ENCODE results near the gene SYNE1. TPM values are rescaled to one million over a fixed set of nuclear protein-coding genes. Genes with fewer than 3 reads are reported as not detected.

The SYNE1 gene
- total RNA-seq, 1 donor from 2014 or later, result 14.2 TPM

- H3K27ac Mint-ChIP-seq, result no peak overlapping the region
- no peaks in the 10 kb centered on the region for H3K4me1 Mint-ChIP-seq (ENCODE audit: low read depth)
- intact Hi-C loops (cut with micrococcal nuclease), result no loop called here
- H3K36me3 Mint-ChIP-seq (ENCODE audit: low read depth), result no peaks in the 10 kb centered on the region
- H3K4me3 Mint-ChIP-seq (ENCODE audit: low read depth), result no peak overlapping the region
- no peak for DNase-seq (ENCODE audit: low spot score)
- no peaks in the 10 kb centered on the region for H3K27me3 Mint-ChIP-seq (ENCODE audit: low read depth)
- no peaks in the 10 kb centered on the region for H3K9me3 Mint-ChIP-seq
Measured at GRCh38 chr6:152603911-152604310, 33.3 kb downstream of the SYNE1 start.

DNA sequence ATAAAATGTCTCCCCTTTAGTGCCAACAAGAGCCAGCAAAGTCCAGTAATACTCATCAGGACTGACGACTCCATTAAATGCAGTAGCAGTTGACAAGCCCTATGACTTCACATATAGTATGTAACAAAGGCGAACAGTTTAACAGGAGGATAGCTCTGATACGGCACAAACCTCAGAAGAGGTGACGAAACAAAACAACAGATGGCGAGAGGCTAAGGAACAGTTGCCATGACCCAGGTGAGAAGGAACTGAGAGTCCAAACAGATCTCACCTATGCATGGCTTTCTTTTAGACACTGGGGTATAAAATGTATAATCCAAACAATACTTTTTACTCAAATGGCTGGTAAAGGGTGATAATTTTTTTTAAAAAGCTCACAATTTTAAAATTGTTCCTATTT, 37.1 kb downstream of the SYNE1 start:
- DNase-seq (ENCODE audit: low spot score), result no peak
- intact Hi-C loops (cut with micrococcal nuclease), result no loop called here
- Mint-ChIP-seq H3K36me3 (ENCODE audit: low read depth) (no peaks in the 10 kb centered on the region), H3K4me3 (ENCODE audit: low read depth) (no peak overlapping the region), H3K27me3 (ENCODE audit: low read depth) (no peaks in the 10 kb centered on the region), H3K9me3 (no peaks in the 10 kb centered on the region), H3K4me1 (ENCODE audit: low read depth) (no peaks in the 10 kb centered on the region), H3K27ac (no peak overlapping the region)

DNA sequence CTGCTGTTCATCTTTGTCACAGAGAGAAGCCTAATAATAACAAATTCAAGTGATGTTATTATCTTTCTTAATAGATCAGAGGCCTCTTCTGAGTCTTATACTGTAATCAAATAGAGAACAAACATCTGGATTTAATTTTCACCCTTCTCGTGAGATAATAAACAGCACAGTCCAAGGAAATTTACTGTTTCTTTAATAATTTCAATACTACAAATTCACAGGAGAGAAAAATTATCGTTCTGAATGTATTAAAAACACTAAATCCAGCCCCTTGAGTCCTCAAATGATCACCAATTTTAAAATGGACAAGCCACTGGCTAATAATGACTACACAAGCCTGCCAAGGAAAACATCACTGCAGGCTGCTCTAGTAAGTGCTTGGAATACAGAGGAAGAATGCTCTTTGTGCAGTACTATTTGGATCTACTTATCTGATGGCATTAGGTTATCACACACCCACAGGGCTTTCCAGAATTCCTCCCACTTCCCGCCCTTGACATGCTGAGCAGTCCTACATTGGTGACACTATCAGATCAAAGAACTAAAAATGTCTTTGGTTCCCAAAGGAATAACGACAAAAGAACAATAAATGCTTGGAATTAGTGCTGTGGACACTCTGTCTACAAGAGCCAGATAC, 38.1 kb downstream of the SYNE1 start:
- no peaks in the 10 kb centered on the region for H3K4me1 Mint-ChIP-seq (ENCODE audit: low read depth)
- H3K9me3 Mint-ChIP-seq, result no peaks in the 10 kb centered on the region
- H3K36me3 Mint-ChIP-seq (ENCODE audit: low read depth), result no peaks in the 10 kb centered on the region
- H3K27me3 Mint-ChIP-seq (ENCODE audit: low read depth), result no peaks in the 10 kb centered on the region
- no peak overlapping the region for H3K27ac Mint-ChIP-seq
- no peak overlapping the region for H3K4me3 Mint-ChIP-seq (ENCODE audit: low read depth)
- intact Hi-C loops (cut with micrococcal nuclease), result no loop called here
- DNase-seq (ENCODE audit: low spot score), result no peak

DNA sequence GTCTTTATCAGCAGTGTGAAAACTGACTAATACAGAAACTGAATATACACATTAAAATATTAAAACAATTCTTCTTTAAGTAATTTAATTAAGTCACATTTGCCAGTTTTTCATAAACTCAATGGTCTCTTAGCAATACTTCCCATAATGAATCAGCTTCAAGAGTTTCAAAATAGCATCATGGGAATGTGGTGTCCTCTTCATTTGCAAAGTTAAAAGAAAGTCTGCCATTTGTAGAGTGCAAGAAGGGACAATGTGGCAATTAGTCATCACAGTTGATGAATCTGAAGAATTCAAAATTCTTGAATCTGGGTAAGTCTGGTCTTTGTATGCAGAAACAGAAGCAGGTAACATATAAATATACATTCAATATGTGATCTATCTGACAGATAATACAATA, 38.7 kb downstream of the SYNE1 start:
- intact Hi-C loops (cut with micrococcal nuclease), result no loop called here
- Mint-ChIP-seq H3K9me3 (no peaks in the 10 kb centered on the region), H3K27me3 (ENCODE audit: low read depth) (no peaks in the 10 kb centered on the region), H3K4me3 (ENCODE audit: low read depth) (no peak overlapping the region), H3K36me3 (ENCODE audit: low read depth) (no peaks in the 10 kb centered on the region), H3K27ac (no peak overlapping the region), H3K4me1 (ENCODE audit: low read depth) (no peaks in the 10 kb centered on the region)
- no peak for DNase-seq (ENCODE audit: low spot score)

DNA sequence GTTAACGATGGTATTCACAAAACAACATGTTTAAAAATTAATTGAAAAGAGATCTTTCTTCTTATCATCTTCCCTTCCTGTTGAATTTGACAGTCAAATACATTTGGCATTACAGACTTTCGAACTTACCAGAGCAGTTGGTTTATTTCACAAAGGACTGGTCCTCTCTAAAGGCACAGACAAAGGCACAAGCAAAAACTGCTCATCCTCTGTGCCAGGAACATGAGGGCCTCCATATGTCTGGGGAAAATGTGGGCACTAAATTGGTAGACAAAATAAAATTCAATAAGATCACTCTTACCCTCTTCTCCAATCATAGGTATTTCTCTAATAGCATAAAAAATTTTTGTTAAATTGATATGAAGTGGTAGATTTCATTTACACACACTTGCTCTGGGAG, 40.4 kb downstream of the SYNE1 start:
- Mint-ChIP-seq H3K9me3 (no peaks in the 10 kb centered on the region), H3K27me3 (ENCODE audit: low read depth) (no peaks in the 10 kb centered on the region), H3K4me1 (ENCODE audit: low read depth) (no peaks in the 10 kb centered on the region), H3K4me3 (ENCODE audit: low read depth) (no peak overlapping the region), H3K27ac (no peak overlapping the region), H3K36me3 (ENCODE audit: low read depth) (no peaks in the 10 kb centered on the region)
- intact Hi-C loops (cut with micrococcal nuclease), result no loop called here
- DNase-seq (ENCODE audit: low spot score), result no peak

GRCh38 chr6:152595499-152595898, 41.7 kb downstream of the SYNE1 start:
- Mint-ChIP-seq H3K27me3 (ENCODE audit: low read depth) (no peaks in the 10 kb centered on the region), H3K4me3 (ENCODE audit: low read depth) (no peak overlapping the region), H3K9me3 (no peaks in the 10 kb centered on the region), H3K4me1 (ENCODE audit: low read depth) (no peaks in the 10 kb centered on the region), H3K27ac (no peak overlapping the region), H3K36me3 (ENCODE audit: low read depth) (no peaks in the 10 kb centered on the region)
- intact Hi-C loops (cut with micrococcal nuclease), result no loop called here
- DNase-seq (ENCODE audit: low spot score), result no peak

DNA sequence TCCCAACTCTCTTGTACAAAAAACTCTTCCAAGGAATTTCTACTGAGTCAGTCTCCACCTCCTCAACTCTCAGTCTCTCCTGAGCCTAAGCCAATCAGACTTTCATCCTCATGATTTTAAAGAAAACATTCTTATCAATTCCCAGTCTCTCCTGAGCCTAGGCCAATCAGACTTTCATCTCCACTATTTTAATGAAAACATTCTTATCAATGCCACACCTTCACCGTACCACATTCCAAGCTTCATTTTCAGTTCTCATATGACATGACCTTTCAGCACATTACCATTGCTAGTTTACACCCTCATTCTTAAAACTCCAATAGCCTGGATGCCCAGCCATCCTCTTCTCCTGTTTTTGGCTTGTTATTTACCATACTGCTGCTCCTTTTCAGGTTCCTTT, 42.5 kb downstream of the SYNE1 start:
- DNase-seq (ENCODE audit: low spot score), result no peak
- H3K4me1 Mint-ChIP-seq (ENCODE audit: low read depth), result no peaks in the 10 kb centered on the region
- no peak overlapping the region for H3K27ac Mint-ChIP-seq
- no peaks in the 10 kb centered on the region for H3K9me3 Mint-ChIP-seq
- H3K4me3 Mint-ChIP-seq (ENCODE audit: low read depth), result no peak overlapping the region
- H3K36me3 Mint-ChIP-seq (ENCODE audit: low read depth), result no peaks in the 10 kb centered on the region
- H3K27me3 Mint-ChIP-seq (ENCODE audit: low read depth), result no peaks in the 10 kb centered on the region
- intact Hi-C loops (cut with micrococcal nuclease), result no loop called here

- Mint-ChIP-seq H3K27ac (no peak overlapping the region), H3K4me3 (ENCODE audit: low read depth) (no peak overlapping the region), H3K4me1 (ENCODE audit: low read depth) (no peaks in the 10 kb centered on the region), H3K27me3 (ENCODE audit: low read depth) (no peaks in the 10 kb centered on the region), H3K36me3 (ENCODE audit: low read depth) (no peaks in the 10 kb centered on the region), H3K9me3 (no peaks in the 10 kb centered on the region)
- DNase-seq (ENCODE audit: low spot score), result no peak
- intact Hi-C loops (cut with micrococcal nuclease), result no loop called here
Measured at GRCh38 chr6:152588456-152588855, 48.7 kb downstream of the SYNE1 start.

DNA sequence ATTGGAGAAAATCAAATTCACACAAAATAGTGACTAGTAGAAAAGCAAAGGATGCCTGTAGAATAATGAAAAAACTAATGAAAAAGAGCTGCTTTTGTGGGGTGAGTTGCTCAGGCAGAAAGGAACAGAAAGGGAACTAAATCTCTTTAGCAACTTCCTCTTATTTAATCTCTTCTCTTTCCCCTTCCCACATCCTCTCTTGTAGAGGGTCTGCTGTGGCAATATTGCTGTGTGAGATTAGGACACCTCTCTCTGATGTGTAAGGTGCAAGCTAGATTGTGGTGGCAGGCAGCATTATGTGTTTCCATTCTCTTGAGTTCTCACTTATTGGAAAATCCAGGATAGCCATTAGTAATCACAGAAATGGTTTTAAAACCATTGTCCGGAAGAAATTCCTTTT, 49.7 kb downstream of the SYNE1 start:
- H3K27ac Mint-ChIP-seq, result no peak overlapping the region
- intact Hi-C loops (cut with micrococcal nuclease), result no loop called here

GRCh38 chr6:152585236-152585635, 51.9 kb downstream of the SYNE1 start:
- intact Hi-C loops (cut with micrococcal nuclease), result no loop called here
- no peaks in the 10 kb centered on the region for H3K27me3 Mint-ChIP-seq (ENCODE audit: low read depth)
- no peaks in the 10 kb centered on the region for H3K9me3 Mint-ChIP-seq
- DNase-seq (ENCODE audit: low spot score), result no peak
- no peak overlapping the region for H3K27ac Mint-ChIP-seq
- no peak overlapping the region for H3K4me3 Mint-ChIP-seq (ENCODE audit: low read depth)
- no peaks in the 10 kb centered on the region for H3K4me1 Mint-ChIP-seq (ENCODE audit: low read depth)
- H3K36me3 Mint-ChIP-seq (ENCODE audit: low read depth), result no peaks in the 10 kb centered on the region

More for the DNA sequence above, 49.7 kb downstream of the SYNE1 start:
- Mint-ChIP-seq H3K9me3 (no peaks in the 10 kb centered on the region), H3K4me1 (ENCODE audit: low read depth) (no peaks in the 10 kb centered on the region), H3K27me3 (ENCODE audit: low read depth) (no peaks in the 10 kb centered on the region), H3K4me3 (ENCODE audit: low read depth) (no peak overlapping the region), H3K36me3 (ENCODE audit: low read depth) (no peaks in the 10 kb centered on the region)
- DNase-seq (ENCODE audit: low spot score), result no peak

DNA sequence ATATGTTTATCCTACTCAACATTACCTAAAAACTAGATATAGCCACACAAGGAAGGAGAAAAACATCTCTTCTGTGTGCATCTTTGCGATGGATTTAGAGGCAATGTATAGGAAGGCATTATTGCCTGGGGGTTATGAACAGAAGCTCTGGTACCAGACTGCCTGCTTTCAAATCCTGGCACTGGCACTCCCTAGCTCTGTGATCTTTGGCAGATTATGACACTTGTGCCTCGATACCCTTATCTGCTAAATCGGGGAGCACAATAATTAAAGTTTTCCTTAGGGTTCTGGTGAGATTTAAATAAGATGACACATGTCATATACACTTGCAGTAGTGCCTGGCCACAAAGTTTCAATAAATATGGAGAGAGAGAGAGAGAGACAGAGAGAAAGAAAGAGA, 53.3 kb downstream of the SYNE1 start:
- DNase-seq (ENCODE audit: low spot score), result no peak
- intact Hi-C loops (cut with micrococcal nuclease), result no loop called here
- Mint-ChIP-seq H3K27me3 (ENCODE audit: low read depth) (no peaks in the 10 kb centered on the region), H3K27ac (no peak overlapping the region), H3K36me3 (ENCODE audit: low read depth) (no peaks in the 10 kb centered on the region), H3K9me3 (no peaks in the 10 kb centered on the region), H3K4me1 (ENCODE audit: low read depth) (no peaks in the 10 kb centered on the region), H3K4me3 (ENCODE audit: low read depth) (no peak overlapping the region)

- no peak for DNase-seq (ENCODE audit: low spot score)
- H3K27me3 Mint-ChIP-seq (ENCODE audit: low read depth), result no peaks in the 10 kb centered on the region
- H3K27ac Mint-ChIP-seq, result no peak overlapping the region
- H3K36me3 Mint-ChIP-seq (ENCODE audit: low read depth), result no peaks in the 10 kb centered on the region
- no peak overlapping the region for H3K4me3 Mint-ChIP-seq (ENCODE audit: low read depth)
- H3K4me1 Mint-ChIP-seq (ENCODE audit: low read depth), result no peaks in the 10 kb centered on the region
- H3K9me3 Mint-ChIP-seq, result no peaks in the 10 kb centered on the region
- intact Hi-C loops (cut with micrococcal nuclease), result no loop called here
Measured at GRCh38 chr6:152576525-152576924, 60.6 kb downstream of the SYNE1 start.

DNA sequence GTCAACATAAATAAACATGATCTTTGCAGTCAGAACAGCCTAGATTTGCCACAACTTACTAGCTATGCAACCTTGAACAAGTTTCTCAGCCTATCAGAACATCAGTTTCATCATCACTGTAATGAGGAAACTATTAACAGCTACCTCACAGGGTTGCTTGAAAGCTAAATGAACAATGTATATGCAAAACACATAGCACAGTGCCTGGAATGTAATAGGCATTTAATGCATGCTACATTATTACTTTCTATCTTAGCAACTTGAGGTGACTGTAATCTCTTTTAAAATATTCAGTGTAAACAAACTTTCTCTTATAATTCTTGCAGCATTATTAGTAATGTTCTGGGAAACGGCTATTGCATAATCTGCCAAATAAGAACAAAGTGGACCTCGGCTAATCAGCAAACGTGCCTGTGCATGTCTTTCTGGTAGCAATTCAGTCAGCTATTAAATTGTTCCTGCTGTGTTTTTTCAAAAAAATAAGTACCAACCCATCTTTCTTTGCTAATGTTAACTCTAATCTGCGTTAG, 61.5 kb downstream of the SYNE1 start:
- intact Hi-C loops (cut with micrococcal nuclease), result no loop called here
- Mint-ChIP-seq H3K4me3 (ENCODE audit: low read depth) (no peak overlapping the region), H3K9me3 (no peaks in the 10 kb centered on the region)

GRCh38 chr6:152575161-152575560, 62.0 kb downstream of the SYNE1 start:
- DNase-seq (ENCODE audit: low spot score), result no peak

More for the DNA sequence above, 61.5 kb downstream of the SYNE1 start:
- H3K27ac Mint-ChIP-seq, result no peak overlapping the region
- no peaks in the 10 kb centered on the region for H3K27me3 Mint-ChIP-seq (ENCODE audit: low read depth)
- DNase-seq (ENCODE audit: low spot score), result no peak
- no peaks in the 10 kb centered on the region for H3K36me3 Mint-ChIP-seq (ENCODE audit: low read depth)
- H3K4me1 Mint-ChIP-seq (ENCODE audit: low read depth), result no peaks in the 10 kb centered on the region

More at GRCh38 chr6:152575161-152575560, 62.0 kb downstream of the SYNE1 start:
- Mint-ChIP-seq H3K4me3 (ENCODE audit: low read depth) (no peak overlapping the region), H3K27ac (no peak overlapping the region), H3K27me3 (ENCODE audit: low read depth) (no peaks in the 10 kb centered on the region), H3K9me3 (no peaks in the 10 kb centered on the region), H3K36me3 (ENCODE audit: low read depth) (no peaks in the 10 kb centered on the region), H3K4me1 (ENCODE audit: low read depth) (no peaks in the 10 kb centered on the region)
- intact Hi-C loops (cut with micrococcal nuclease), result no loop called here

Measured in activated T-helper 2 cell treated with anti-CD3 and anti-CD28 coated beads, Interferon-gamma antibody, Interleukin-2, Interleukin-4, amounts not matched to agents 10 μg/mL and 5 μg/mL and 100 μg/mL, durations not matched to agents 14 hours and 24 hours and 36 hours (primary cell).